Activated T-cell treated with anti-CD3 and anti-CD28 coated beads, Interleukin-2, amount 50 U/mL, for 24 hours (primary cell): ENCODE results near the gene SHC2.
"Not testable (repeated sequence)": the region's sequence is repeated elsewhere in the genome, so short reads cannot be mapped to it uniquely, and the experiment has no call there.

ENCODE experiments used
- DNase-seq: peaks from one replicate; pipeline ENCODE4 v3.0.0-alpha.2; 2020
- H3K27ac Mint-ChIP-seq: 2 replicates; pipeline ENCODE4 v1.8.0; 2020; ENCODE audit warnings: mild to moderate bottlenecking, mixed read lengths
- H3K27me3 Mint-ChIP-seq: 2 replicates; pipeline ENCODE4 v1.8.0; 2020; ENCODE audit warnings: mixed read lengths
- H3K36me3 Mint-ChIP-seq: 2 replicates; pipeline ENCODE4 v1.8.0; 2020; ENCODE audit warnings: low read depth, mixed read lengths
- H3K4me1 Mint-ChIP-seq: 2 replicates; pipeline ENCODE4 v1.8.0; 2020; ENCODE audit warnings: low read depth, mixed read lengths
- H3K4me3 Mint-ChIP-seq: 2 replicates; pipeline ENCODE4 v1.8.0; 2020; ENCODE audit warnings: mild to moderate bottlenecking, moderate library complexity, mixed read lengths
- H3K9me3 Mint-ChIP-seq: 2 replicates; pipeline ENCODE4 v1.8.0; 2020; ENCODE audit warnings: mixed read lengths

The SHC2 gene

DNA sequence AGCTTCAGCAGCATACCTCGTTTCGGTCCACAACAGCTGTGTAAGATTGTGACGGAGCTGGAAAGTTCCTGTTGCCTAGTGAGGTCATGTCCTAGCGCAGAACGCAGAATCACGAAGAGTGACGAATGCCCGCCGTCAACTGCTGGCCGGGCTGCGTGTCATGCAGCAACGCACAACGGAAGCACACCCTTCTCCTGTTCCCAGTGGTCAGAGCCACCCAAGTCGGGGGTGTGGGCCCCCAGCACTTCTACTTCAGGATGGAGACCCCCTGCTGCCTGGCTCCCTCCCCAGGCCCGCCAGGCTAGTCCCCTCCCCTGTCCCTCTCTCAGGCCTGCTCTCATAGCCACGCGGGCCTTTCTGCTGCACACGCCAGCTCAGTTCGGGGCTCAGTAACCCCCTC is 77.8 kb downstream of the SHC2 start:
- Mint-ChIP-seq H3K9me3 (peaks cover 3% of the 10 kb centered on the region), H3K27ac (peak overlapping the region; percentile 80), H3K36me3 (no peaks in the 10 kb centered on the region), H3K27me3 (peaks cover 44% of the 10 kb centered on the region), H3K4me1 (peaks cover 25% of the 10 kb centered on the region), H3K4me3 (peak overlapping the region; percentile 8)
- no peak for DNase-seq

DNA sequence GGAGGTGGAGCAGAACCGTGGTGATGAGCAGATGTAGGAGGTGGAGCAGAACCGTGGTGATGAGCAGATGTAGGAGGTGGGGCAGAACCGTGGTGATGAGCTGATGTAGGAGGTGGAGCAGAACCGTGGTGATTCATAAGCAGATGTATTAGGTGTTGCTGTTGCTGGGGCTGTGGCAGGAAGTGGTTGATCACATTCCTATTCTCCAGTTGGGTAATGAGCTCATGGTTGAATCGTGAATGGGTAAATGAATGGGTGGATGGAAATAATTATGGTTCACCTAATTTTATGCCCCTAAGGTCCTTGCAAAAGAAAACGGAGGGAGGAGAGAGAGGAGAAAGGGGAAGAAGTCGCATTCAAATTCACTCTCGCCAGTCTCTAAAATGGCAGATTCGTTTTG is 78.3 kb downstream of the SHC2 start:
- not testable (repeated sequence) for DNase-seq, H3K9me3 Mint-ChIP-seq, H3K36me3 Mint-ChIP-seq
- H3K4me1 Mint-ChIP-seq: peaks cover 25% of the 10 kb centered on the region
- H3K4me3 Mint-ChIP-seq: peak overlapping the region; percentile 8
- peaks cover 45% of the 10 kb centered on the region for H3K27me3 Mint-ChIP-seq
- H3K27ac Mint-ChIP-seq: peak overlapping the region; percentile 80

- H3K4me3 Mint-ChIP-seq: not testable (repeated sequence)
These were observed 78.9 kb downstream of the SHC2 start for GRCh38 chr19:381901-382300.

DNA sequence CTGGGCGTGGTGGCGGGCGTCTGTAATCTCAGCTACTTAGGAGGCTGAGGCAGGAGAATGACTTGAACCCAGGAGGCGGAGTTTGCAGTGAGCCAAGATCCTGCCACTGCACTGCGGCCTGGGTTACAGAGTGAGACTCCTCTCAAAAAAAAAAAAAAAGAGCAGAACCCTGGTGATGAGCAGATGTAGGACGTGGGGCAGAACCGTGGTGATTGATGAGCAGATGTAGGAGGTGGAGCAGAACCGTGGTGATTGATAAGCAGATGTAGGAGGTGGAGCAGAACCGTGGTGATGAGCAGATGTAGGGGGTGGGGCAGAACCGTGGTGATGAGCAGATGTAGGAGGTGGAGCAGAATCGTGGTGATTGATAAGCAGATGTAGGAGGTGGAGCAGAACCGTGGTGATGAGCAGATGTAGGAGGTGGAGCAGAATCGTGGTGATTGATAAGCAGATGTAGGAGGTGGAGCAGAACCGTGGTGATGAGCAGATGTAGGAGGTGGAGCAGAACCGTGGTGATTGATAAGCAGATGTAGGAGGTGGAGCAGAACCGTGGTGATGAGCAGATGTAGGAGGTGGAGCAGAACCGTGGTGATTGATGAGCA is 80.1 kb downstream of the SHC2 start:
- not testable (repeated sequence) for H3K4me3 Mint-ChIP-seq, H3K36me3 Mint-ChIP-seq, DNase-seq, H3K27ac Mint-ChIP-seq, H3K9me3 Mint-ChIP-seq
- peaks cover 25% of the 10 kb centered on the region for H3K4me1 Mint-ChIP-seq
- H3K27me3 Mint-ChIP-seq: peaks cover 33% of the 10 kb centered on the region

More at GRCh38 chr19:381901-382300, 78.9 kb downstream of the SHC2 start:
- H3K27me3 Mint-ChIP-seq: peaks cover 40% of the 10 kb centered on the region
- peak overlapping the region; percentile 42 for H3K27ac Mint-ChIP-seq
- H3K36me3 Mint-ChIP-seq, H3K9me3 Mint-ChIP-seq: not testable (repeated sequence)
- H3K4me1 Mint-ChIP-seq: peaks cover 25% of the 10 kb centered on the region
- DNase-seq: peak; percentile 61

GRCh38 chr19:379796-380195 is 81.0 kb downstream of the SHC2 start:
- H3K4me3 Mint-ChIP-seq: no peak overlapping the region
- peaks cover 25% of the 10 kb centered on the region for H3K4me1 Mint-ChIP-seq
- no peak overlapping the region for H3K27ac Mint-ChIP-seq
- DNase-seq: no peak
- no peaks in the 10 kb centered on the region for H3K36me3 Mint-ChIP-seq
- peaks cover 29% of the 10 kb centered on the region for H3K27me3 Mint-ChIP-seq
- H3K9me3 Mint-ChIP-seq: peaks cover 3% of the 10 kb centered on the region

- no peaks in the 10 kb centered on the region for H3K36me3 Mint-ChIP-seq
- peaks cover 17% of the 10 kb centered on the region for H3K4me1 Mint-ChIP-seq
- H3K4me3 Mint-ChIP-seq: no peak overlapping the region
- no peak for DNase-seq
- peaks cover 25% of the 10 kb centered on the region for H3K27me3 Mint-ChIP-seq
- H3K27ac Mint-ChIP-seq: no peak overlapping the region
- peaks cover 3% of the 10 kb centered on the region for H3K9me3 Mint-ChIP-seq
These were observed 82.1 kb downstream of the SHC2 start for GRCh38 chr19:378706-379105.

- Mint-ChIP-seq H3K4me1 (peaks cover 10% of the 10 kb centered on the region), H3K27ac (no peak overlapping the region), H3K4me3 (no peak overlapping the region), H3K27me3 (peaks cover 27% of the 10 kb centered on the region), H3K9me3 (peaks cover 3% of the 10 kb centered on the region), H3K36me3 (no peaks in the 10 kb centered on the region)
- DNase-seq: no peak
These were observed 82.8 kb downstream of the SHC2 start for GRCh38 chr19:377801-378581.

GRCh38 chr19:376111-376470 is 84.7 kb downstream of the SHC2 start:
- H3K27ac Mint-ChIP-seq: no peak overlapping the region
- no peaks in the 10 kb centered on the region for H3K9me3 Mint-ChIP-seq

DNA sequence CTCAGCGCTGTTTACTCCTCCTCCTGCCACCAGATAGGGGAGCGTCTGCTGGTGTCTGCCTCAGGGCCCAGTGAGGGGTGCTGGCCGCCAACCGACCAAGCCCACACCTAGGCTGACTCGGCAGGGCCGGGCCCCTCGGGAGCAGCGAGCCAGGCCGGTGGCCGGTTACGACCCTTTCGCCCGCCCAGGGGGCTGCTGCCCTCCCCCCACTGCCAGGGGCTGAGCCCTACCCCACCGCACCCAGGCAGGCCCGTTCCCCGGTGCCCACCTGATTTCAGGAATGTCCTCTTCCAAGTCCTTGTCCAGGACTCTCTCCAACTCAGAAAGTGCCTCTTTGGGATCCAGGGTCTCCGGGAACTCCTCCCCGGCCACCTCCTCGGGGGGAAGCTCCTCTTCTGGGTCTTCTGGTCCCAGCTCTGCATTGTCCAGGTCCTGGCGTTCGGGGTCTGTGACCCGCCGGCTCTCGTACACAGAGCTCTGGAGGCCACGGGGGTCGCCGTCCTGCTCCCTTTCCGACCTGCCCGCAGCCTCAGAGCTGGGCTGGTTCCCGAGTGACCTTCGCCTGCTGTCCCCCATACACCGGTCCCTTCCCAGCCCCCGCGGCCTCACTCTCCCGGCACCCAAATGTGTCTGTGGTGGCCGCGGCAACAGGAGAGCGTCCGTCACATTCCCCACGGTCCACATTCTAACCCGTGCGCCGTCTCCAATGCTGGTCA is 85.3 kb downstream of the SHC2 start:
- Mint-ChIP-seq H3K4me1 (peaks cover under 1% of the 10 kb centered on the region), H3K27ac (no peak overlapping the region), H3K36me3 (no peaks in the 10 kb centered on the region), H3K9me3 (no peaks in the 10 kb centered on the region), H3K4me3 (no peak overlapping the region), H3K27me3 (peaks cover 44% of the 10 kb centered on the region)
- DNase-seq: no peak

More at GRCh38 chr19:376111-376470, 84.7 kb downstream of the SHC2 start:
- H3K36me3 Mint-ChIP-seq: no peaks in the 10 kb centered on the region
- no peak for DNase-seq
- H3K4me3 Mint-ChIP-seq: no peak overlapping the region
- H3K4me1 Mint-ChIP-seq: peaks cover 1% of the 10 kb centered on the region
- peaks cover 44% of the 10 kb centered on the region for H3K27me3 Mint-ChIP-seq

GRCh38 chr19:374886-375235 is 86.0 kb downstream of the SHC2 start:
- DNase-seq: no peak
- Mint-ChIP-seq H3K36me3 (no peaks in the 10 kb centered on the region), H3K9me3 (no peaks in the 10 kb centered on the region), H3K27me3 (peaks cover 46% of the 10 kb centered on the region), H3K4me3 (no peak overlapping the region), H3K27ac (no peak overlapping the region), H3K4me1 (no peaks in the 10 kb centered on the region)

DNA sequence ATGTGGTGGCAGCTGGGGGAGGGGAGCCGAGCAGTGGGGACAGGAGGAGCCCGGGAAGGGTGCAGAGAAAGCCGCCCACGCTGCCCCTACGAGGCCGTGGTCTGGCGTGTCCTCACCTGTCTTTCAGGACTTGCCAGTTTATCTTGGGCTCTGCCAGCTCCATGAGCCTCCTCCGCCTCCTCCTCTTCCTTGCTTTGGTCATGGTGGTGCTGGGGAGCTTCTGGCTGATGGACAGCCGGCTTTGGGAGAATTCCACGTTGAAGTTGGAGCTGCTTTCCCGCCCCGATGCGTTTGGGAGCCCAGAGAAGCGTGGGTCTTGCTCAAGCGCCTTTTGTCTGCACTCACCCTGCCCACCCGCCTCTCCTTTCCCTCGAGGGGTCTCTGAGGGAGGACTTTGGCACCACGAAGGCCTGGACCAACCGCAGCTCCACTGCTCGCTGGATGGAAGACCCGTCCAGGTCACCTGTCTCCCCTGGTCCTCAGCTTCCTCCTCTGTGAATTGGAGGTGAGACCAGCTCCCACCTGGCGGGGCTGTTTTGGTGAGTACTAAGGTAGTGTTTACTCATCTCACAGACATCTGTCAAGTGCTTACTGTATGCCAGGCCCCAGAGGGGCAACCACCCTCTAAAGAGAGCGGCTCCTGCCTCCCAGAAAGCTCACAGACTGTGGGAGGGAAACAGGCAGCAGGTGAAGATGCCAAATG is 86.5 kb downstream of the SHC2 start:
- Mint-ChIP-seq H3K4me3 (no peak overlapping the region), H3K27ac (no peak overlapping the region), H3K9me3 (no peaks in the 10 kb centered on the region), H3K27me3 (peaks cover 50% of the 10 kb centered on the region), H3K4me1 (no peaks in the 10 kb centered on the region), H3K36me3 (no peaks in the 10 kb centered on the region)
- no peak for DNase-seq

DNA sequence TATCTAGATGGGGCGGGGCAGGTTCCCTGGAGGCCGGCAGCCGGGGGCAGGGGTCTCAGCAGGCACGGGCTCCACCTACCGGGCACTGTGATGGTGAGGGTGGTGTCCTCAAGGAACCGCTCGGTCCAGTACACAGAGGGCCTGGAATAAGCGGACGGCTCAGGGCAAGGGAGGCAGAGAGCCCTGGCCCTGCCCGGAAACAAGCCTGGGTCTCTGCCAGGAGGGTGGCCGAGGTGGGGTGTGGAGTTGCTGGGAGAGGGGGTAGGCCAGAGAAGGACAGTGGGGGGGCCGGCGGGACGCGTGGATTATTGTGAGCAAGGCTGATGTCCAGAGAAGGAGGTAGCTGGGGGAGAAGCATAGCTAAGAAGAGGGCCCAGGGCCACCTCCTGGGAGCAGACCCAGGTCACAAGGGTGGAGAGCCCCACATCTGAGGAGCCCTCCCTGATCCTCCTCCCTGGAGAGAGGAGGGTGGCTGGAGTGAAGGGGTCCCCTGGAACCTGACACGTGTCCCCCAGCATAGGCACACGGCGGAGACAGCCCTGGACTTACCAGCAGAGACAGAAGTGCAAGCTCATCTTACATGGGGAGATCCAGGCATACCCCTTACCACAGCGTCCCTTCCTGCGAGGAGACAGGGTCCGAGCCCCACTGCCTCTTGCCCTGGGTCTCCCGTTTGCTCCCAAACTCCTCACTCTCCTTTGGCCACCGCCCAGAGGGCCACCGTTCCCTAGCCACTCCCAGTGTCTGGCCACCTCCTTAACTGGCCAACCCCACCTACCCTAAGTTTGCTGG is 87.2 kb downstream of the SHC2 start:
- no peak overlapping the region for H3K27ac Mint-ChIP-seq
- DNase-seq: no peak
- H3K4me1 Mint-ChIP-seq: no peaks in the 10 kb centered on the region
- no peaks in the 10 kb centered on the region for H3K9me3 Mint-ChIP-seq
- no peak overlapping the region for H3K4me3 Mint-ChIP-seq
- H3K36me3 Mint-ChIP-seq: no peaks in the 10 kb centered on the region
- H3K27me3 Mint-ChIP-seq: peaks cover 50% of the 10 kb centered on the region

- Mint-ChIP-seq H3K27ac (no peak overlapping the region), H3K36me3 (no peaks in the 10 kb centered on the region), H3K4me3 (no peak overlapping the region), H3K4me1 (no peaks in the 10 kb centered on the region), H3K9me3 (no peaks in the 10 kb centered on the region), H3K27me3 (peaks cover 50% of the 10 kb centered on the region)
- DNase-seq: no peak
These were observed 88.4 kb downstream of the SHC2 start for GRCh38 chr19:372306-372890.
